T-helper 9 cell (primary cell): ENCODE measurements around the gene TMEM236.

Experiments
- DNase-seq: peaks from one replicate; pipeline ENCODE4 v3.0.0-alpha.2; 2020

TMEM236 gene

DNA sequence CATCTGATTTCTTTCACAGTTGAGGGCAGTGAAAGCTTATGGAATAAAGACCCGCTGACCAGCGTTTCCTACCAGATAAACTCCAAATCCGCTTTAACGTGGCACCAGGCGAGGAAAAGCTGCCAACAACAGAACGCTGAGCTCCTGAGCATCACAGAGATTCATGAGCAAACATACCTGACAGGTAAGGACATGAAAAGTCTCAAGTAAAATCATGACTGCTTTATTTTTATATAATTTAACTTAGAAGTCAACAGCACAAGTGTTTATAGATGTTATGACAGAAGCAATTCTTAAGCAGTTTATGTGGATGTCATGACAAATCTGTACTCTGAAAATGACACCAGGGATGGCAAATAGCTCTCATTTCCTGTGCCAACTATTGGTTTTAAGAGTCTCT lies 81.7 kb downstream of the TMEM236 start:
- no peak for DNase-seq

DNA sequence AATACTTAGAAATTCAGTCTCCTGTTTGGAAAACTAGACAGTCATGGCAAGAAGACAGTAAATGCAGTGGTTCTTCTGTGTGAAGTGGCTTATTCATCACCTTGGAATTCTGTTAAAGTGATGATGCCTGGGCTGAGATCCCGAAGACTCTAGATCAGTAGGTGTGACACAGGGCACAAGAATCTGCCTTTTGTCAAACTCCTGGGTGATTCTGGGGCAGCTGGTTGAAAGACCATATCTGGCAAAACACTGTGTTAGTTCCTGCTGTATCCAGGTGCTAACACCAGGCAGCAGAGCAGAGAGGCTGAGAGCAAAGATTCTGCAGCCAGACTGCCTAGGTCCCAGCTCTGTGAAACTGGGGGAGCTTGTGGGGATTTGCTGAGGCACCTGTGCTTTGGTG lies 83.7 kb downstream of the TMEM236 start:
- DNase-seq: no peak

DNA sequence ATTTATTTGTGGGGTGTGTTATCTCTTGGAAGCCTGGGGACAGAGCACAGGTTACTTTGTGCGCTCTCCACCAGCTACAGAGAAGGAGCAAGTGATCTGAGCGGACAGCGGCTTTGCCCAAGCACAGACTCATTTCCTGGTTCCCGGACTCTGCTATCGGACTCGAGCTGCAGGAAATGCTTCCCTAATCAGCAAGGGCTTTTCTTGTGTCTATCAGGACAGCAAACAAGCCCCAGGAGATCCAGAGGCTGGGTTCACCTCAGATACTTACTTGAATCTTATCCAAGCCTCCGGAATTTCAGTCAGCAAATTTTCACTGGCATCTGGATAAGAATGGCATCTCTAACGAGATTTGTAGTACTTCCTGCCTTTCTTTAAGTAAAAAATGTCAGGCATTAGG lies 84.9 kb downstream of the TMEM236 start:
- DNase-seq: no peak

DNA sequence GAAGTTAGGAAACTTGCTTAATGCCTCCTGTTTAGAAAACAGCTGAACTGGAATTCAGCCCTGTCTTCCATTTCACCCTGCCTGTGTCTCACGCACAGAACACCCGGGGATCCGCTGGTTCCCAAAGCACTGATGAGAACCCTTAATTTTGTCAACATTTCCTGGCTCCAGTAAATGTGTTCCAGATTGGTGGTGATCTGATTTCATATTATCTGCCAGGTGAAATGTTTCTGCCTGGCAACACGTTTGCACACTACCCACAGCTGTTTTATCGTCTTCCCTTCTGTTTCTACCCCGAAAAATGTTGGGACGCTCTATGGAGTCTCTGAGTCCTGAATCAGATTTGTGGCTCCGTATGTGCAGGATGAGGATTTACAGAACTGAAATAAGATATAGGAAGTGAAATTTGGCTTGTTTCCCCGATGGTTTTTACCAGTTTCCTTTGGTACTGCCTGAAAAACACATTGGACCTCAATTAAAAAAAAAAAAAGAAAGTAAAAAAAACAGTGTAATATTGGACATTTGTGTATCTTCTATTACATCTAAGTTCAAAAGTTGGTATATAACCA lies 86.2 kb downstream of the TMEM236 start:
- no peak for DNase-seq

DNA sequence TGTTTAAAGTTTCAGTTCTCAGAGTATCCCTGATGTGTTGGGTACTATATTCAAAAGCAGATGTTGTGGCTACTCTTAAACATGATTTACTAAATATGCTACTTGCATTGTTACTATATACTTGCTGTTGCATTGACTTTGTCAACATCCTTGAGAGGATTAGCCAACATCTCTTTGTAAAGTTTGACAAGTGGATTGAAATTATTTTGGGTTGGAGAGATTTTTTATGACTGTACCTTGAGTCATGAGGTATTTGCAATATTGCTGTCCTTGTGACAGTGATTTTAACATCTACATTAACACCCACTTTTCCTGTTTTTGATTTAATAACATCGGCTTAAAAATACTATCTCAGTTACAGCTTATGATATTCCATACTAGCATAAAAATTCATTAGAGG lies 89.0 kb downstream of the TMEM236 start:
- no peak for DNase-seq

DNA sequence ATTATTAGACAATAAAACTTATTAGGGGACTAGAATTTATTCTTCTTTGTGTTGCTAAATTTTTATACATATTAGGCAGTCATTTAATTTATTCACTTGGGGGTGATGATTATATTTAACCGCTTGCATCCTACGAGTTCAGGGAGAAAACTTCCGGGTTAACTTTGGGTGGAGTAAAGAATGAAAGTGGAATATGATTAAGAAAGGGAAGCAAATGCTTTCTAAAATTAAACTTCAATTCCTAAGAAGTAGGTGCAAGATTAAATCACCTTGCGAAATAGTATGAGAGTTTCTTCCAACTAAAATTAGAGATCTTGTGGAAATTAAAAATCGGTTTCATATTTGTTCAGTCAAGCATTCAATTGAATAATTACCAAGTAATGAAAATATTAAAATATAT lies 90.6 kb downstream of the TMEM236 start:
- DNase-seq: no peak

DNA sequence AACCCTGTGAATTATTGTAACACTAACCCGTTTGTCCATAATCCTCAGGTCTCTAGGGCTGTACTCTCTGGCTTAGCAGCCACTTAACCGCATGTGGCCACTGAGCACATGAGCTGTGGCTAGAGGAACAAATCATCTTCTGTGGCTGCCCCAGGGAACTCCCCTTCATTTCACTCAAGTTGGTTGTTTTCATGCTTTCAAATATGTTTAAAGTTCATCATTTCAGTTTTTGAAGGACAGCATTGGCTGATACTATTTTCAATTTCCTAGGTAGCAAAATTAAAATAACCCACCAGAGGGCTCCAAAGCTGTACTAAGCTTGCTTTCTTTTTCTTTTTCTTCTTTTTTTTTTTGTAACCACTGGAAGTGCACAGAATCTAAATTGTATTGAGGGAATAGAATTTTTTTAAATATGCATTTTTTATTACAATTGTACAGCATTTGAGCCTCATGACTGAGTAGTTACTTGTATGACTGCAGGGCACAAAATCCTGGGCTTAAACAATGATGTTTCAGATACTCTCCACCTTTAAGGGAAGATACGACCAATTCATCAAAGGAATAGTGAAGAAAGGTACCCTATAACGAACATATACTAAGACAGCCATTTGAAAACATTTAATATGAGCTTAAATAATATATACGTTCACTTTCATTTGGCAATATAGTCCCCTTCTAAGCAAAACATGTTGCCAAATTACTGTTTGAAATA lies 95.7 kb downstream of the TMEM236 start:
- no peak for DNase-seq

DNA sequence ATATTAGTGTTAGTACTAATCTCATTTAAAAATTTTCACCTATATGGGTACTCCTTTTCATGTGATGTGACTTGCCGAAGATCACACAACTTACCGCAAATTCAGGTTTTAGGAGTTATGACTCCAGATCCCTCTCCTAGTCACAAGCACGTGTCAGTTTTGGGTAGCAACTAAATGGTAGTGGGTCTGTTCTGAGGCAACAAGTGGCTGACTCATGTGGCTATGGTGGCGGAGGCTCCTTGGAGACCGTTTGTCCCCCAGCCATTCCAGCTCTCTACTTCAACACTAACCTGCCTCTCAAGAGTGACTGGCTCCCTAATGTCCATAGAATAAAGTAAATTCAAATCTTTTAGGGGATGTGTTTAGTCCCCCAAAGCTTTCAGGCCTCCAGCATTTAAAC lies 96.6 kb downstream of the TMEM236 start:
- DNase-seq: no peak
